Stimulated activated CD4-positive, alpha-beta T cell treated with anti-CD3 and anti-CD28 coated beads, Interleukin-2, amount 100 ng/mL, for 48 hours (primary cell): ENCODE measurements around the gene PRB3.

Experiments
- DNase-seq, 2 donors: peaks; one replicate each; pipeline ENCODE4 v3.0.0-alpha.2; 2020

Gene PRB3

DNA sequence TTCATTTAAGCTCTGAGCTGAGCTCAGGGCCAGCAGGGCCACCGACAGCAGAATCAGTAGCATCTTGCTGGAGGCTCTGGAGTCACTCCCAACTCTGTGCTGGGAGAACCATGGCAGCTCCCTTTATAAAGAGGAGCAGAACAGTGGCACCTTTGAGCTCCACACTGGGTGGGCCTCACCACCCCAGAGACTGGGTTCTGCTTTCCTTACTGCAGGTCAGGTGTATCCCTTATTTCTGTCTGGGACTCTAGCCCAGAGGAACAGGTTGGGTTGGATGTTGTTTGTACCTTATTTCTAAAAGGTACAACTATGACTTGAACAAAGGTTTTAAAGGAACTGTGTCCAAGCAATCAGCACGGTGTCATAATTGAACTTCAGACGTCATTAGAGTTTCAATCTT, at the start of gene PRB3:
TSS of gene PRB3 (minus strand) at position 101 of the 400 bp plus-strand sequence. CDS start at position 63, 38 bp downstream.
- DNase-seq = no peak

DNA sequence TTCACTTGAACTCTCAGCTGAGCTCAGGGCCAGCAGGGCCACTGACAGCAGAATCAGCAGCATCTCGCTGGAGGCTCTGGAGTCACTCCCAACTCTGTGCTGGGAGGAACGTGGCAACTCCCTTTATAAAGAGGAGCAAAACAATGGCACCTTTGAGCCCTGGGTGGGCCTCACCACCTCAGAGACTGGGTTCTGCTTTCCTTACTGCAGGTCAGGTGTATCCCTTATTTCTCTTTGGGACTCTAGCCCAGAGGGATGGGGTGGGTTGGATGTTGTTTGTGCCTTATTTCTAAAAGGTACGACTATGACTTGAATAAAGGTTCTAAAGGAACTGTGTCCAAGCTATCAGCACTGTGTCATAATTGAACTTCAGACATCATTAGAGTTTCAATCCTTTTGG, 40.8 kb upstream of the PRB3 start, which contains the start of gene PRB4:
TSS of gene PRB4 (minus strand) at position 101 of the 400 bp plus-strand sequence. CDS start at position 63, 38 bp downstream.
- DNase-seq = no peak

DNA sequence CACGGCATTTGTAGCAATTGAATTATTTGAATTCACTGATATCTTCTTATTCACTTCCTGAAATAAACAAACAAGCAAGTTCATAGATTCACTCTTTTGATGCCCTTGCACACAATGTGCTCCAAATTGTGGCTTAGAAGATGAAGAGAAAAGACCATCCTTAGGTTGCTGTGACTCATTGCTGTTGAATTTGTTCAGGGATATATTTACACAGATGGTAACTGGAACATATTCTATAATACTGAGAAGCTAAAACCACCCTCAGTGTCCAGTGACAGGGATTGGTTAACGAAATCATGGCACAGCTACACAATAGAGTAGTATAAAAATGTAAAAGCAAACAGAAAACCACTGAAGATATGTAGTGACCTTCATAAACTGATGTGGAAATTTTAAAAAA, 37.6 kb upstream of the PRB3 start:
- no peak for DNase-seq

GRCh38 chr12:11273449-11273848, 3.9 kb upstream of the PRB3 start:
- DNase-seq = no peak

- no peak for DNase-seq
Observed at GRCh38 chr12:11264501-11264900, 5.0 kb downstream of the PRB3 start.

DNA sequence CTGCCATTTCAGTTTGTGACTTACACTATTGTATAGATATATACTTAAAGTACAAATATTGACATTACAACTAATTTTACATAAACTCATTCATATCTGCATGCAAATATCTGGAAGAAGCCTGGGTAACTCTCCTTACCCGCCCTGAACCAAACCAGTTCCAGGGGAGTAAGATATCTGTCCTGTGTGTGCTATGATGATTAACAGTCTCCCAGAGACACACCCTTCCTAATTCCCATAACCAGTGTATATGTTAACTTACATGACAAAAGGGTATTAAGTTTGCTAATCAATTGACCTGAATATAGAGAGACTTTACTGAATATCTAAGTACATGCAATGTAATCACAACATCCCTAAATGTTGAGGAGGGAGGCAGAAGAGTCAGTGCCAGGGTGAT, 23.0 kb downstream of the PRB3 start:
- no peak for DNase-seq

DNA sequence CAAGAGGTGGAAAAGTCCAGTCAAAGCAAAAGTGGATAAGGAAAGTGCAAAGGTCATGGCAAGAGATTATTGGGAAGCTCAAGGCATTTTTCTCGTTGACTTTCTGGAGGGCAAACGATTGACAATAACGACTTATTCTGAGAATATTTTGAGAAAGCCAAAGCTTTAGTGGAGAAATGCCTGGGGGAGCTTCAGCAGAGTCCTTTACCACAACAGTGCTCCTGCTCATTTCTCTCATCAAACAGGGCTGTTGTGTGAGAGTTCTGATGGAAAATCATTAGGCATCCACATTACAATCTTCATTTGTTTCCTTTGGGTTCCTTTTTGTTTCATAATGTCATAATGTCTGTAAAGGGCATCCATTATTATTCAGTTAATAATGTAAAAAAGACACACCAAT, 26.9 kb downstream of the PRB3 start:
- no peak for DNase-seq

DNA sequence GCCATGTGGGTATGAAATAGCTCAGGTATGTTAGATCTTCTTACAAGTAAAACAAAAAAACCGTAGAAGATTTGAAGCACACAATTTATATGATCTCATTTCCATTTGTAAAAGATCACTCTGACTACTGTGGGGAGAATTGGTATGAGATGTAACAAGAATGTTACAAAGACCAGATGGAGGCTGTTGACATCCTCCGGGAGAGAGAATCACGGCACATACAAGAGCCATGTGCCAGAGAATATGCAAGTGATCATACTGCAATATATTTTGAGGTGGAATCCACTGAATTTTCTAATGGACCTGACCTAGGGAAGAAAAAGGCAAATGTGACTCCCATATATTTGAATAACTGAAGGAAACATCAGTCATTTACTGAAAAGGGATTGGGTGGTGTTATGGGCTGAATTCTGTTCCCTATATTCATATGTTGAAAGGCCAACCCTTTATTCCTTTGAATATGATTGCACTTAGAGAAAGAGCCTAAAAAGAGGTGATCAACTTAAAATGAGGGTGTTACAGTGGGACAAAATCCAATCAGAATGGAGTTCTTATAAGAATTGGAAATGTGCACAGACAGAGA, 29.1 kb downstream of the PRB3 start:
- no peak for DNase-seq

GRCh38 chr12:11238275-11238674, 31.2 kb downstream of the PRB3 start:
- DNase-seq = no peak

DNA sequence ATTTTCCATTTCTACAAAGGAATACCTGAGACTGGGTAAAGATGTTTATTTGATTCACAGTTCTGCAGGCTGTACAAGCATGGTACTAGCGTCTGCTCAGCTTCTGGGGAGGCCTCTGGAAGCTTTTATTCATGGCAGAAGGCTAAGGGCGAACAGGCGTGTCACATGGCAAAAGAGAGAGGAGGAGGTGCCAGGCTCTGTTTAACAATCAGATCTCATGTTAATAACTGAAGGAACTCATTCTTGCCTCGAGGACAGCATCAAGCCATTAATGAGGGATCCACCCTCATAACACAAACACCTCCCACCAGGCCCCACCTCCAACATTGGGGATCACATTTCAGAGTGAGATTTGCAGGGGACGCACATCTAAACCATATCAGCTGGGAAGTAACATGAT, 36.0 kb downstream of the PRB3 start:
- no peak for DNase-seq

GRCh38 chr12:11228296-11228879, 41.1 kb downstream of the PRB3 start:
- DNase-seq = peak; percentile 1 to 15

- no peak for DNase-seq
Observed at GRCh38 chr12:11227373-11227772, 42.1 kb downstream of the PRB3 start.
